Endothelial cell of hepatic sinusoid (primary cell): Measurements from ENCODE around the gene ST3GAL2.
"Not testable (repeated sequence)": the region's sequence is repeated elsewhere in the genome, so short reads cannot be mapped to it uniquely, and the experiment has no call there.

Source experiments
- in situ Hi-C: cut with HindIII; loops from 2 replicates; pipeline ENCODE4 v1.10.0; 2017; ENCODE audit warnings: low sequenced_read_pairs

The ST3GAL2 gene

GRCh38 chr16:70468776-70469525, 30.1 kb upstream of the ST3GAL2 start:
- in situ Hi-C loops: no loop called here

- in situ Hi-C loops: no loop called here
These were observed 28.7 kb upstream of the ST3GAL2 start for GRCh38 chr16:70467608-70468007.

- in situ Hi-C loops: no loop called here
These were observed 28.2 kb upstream of the ST3GAL2 start for GRCh38 chr16:70467113-70467512.

GRCh38 chr16:70466805-70467076, 27.8 kb upstream of the ST3GAL2 start:
- in situ Hi-C loops: no loop called here

GRCh38 chr16:70465999-70466804, 27.3 kb upstream of the ST3GAL2 start:
- in situ Hi-C loops: no loop called here

GRCh38 chr16:70463235-70463634, 24.3 kb upstream of the ST3GAL2 start:
- in situ Hi-C loops: no loop called here

- in situ Hi-C loops: no loop called here
These were observed 21.9 kb upstream of the ST3GAL2 start for GRCh38 chr16:70460737-70461261.

GRCh38 chr16:70457446-70458166, 18.7 kb upstream of the ST3GAL2 start:
- in situ Hi-C loops: no loop called here

- in situ Hi-C loops: no loop called here
These were observed 17.0 kb upstream of the ST3GAL2 start for GRCh38 chr16:70455910-70456309.

GRCh38 chr16:70454222-70455034, 15.5 kb upstream of the ST3GAL2 start, which contains the start of gene FCSK:
Gene FCSK, plus strand, starts transcription at chr16:70454595. Its CDS starts 8,596 bp downstream, at chr16:70463191.
- in situ Hi-C loops: no loop called here

GRCh38 chr16:70453892-70454221, 15.0 kb upstream of the ST3GAL2 start:
- in situ Hi-C loops: no loop called here

- in situ Hi-C loops: no loop called here
These were observed 14.4 kb upstream of the ST3GAL2 start for GRCh38 chr16:70453117-70453891.

GRCh38 chr16:70451004-70451340, 12.1 kb upstream of the ST3GAL2 start:
- in situ Hi-C loops: not testable (repeated sequence)

GRCh38 chr16:70450142-70451003, 11.5 kb upstream of the ST3GAL2 start:
- in situ Hi-C loops: not testable (repeated sequence)

- in situ Hi-C loops: no loop called here
These were observed 9.2 kb upstream of the ST3GAL2 start for GRCh38 chr16:70448075-70448474.

GRCh38 chr16:70444249-70445063, 5.6 kb upstream of the ST3GAL2 start:
- in situ Hi-C loops: no loop called here

GRCh38 chr16:70442344-70442743, 3.4 kb upstream of the ST3GAL2 start:
- in situ Hi-C loops: no loop called here

GRCh38 chr16:70441406-70441990, 2.6 kb upstream of the ST3GAL2 start:
- in situ Hi-C loops: no loop called here
